Measurements from ENCODE around the gene PRKN. TPM values are rescaled to one million over a fixed set of nuclear protein-coding genes. Genes with fewer than 3 reads are reported as not detected.

Gene PRKN
- total RNA-seq, 2 experiments from 2014 or later: 0.82 to 1.00 TPM

GRCh38 chr6:162237331-162237730, 490.2 kb downstream of the PRKN start:
- Mint-ChIP-seq H3K36me3 (no peaks in the 10 kb centered on the region), H3K9me3 (no peaks in the 10 kb centered on the region), H3K4me1 (ENCODE audit: low read depth) (no peaks in the 10 kb centered on the region), H3K4me3 (no peak overlapping the region), H3K27ac (no peak overlapping the region), H3K27me3 (no peaks in the 10 kb centered on the region)
- CTCF ChIA-PET: no interaction called here
- DNase-seq: no peak
- intact Hi-C loops (cut with micrococcal nuclease): no loop called here
- POLR2A ChIA-PET: no interaction called here

DNA sequence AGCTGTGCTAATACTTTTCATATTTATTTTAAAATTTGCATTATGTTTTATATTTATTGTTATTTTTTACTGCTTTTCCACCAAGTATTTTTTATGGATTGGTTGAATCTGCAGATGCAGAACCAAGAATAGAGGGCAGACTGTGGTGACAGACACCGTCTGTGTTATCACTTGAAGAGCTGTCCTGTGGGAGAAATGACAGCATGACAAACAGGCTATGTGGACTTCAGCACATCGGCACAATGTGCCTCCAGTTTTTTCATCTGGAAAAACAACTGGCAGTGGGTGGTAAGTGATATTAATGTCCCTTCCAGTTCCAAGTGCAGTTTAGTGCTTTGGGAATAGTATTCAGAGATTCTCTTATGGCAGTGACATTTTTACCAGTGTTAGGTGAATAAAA, 492.9 kb downstream of the PRKN start:
- Mint-ChIP-seq H3K27ac (no peak overlapping the region), H3K27me3 (no peaks in the 10 kb centered on the region), H3K9me3 (no peaks in the 10 kb centered on the region), H3K36me3 (no peaks in the 10 kb centered on the region), H3K4me3 (no peak overlapping the region), H3K4me1 (ENCODE audit: low read depth) (no peaks in the 10 kb centered on the region)
- intact Hi-C loops (cut with micrococcal nuclease): no loop called here
- ChIA-PET POLR2A (no interaction called here), CTCF (no interaction called here)
- DNase-seq: no peak

GRCh38 chr6:162230147-162230752, 497.3 kb downstream of the PRKN start:
- ChIA-PET CTCF (no interaction called here), POLR2A (no interaction called here)
- H3K4me3 Mint-ChIP-seq: no peak overlapping the region
- no peak for DNase-seq
- peaks cover 2% of the 10 kb centered on the region for H3K9me3 Mint-ChIP-seq
- no peaks in the 10 kb centered on the region for H3K4me1 Mint-ChIP-seq (ENCODE audit: low read depth)
- no peaks in the 10 kb centered on the region for H3K36me3 Mint-ChIP-seq
- intact Hi-C loops (cut with micrococcal nuclease): no loop called here
- H3K27me3 Mint-ChIP-seq: no peaks in the 10 kb centered on the region
- H3K27ac Mint-ChIP-seq: no peak overlapping the region

GRCh38 chr6:162229093-162229492, 498.5 kb downstream of the PRKN start:
- H3K27ac Mint-ChIP-seq: no peak overlapping the region
- H3K9me3 Mint-ChIP-seq: peaks cover 2% of the 10 kb centered on the region
- no peaks in the 10 kb centered on the region for H3K4me1 Mint-ChIP-seq (ENCODE audit: low read depth)
- intact Hi-C loops (cut with micrococcal nuclease): no loop called here
- ChIA-PET CTCF (no interaction called here), POLR2A (no interaction called here)
- H3K36me3 Mint-ChIP-seq: no peaks in the 10 kb centered on the region
- H3K27me3 Mint-ChIP-seq: no peaks in the 10 kb centered on the region
- H3K4me3 Mint-ChIP-seq: no peak overlapping the region
- no peak for DNase-seq

- CTCF ChIA-PET: no interaction called here
- intact Hi-C loops (cut with micrococcal nuclease): no loop called here
Measured at GRCh38 chr6:162226803-162227202, 500.8 kb downstream of the PRKN start.

DNA sequence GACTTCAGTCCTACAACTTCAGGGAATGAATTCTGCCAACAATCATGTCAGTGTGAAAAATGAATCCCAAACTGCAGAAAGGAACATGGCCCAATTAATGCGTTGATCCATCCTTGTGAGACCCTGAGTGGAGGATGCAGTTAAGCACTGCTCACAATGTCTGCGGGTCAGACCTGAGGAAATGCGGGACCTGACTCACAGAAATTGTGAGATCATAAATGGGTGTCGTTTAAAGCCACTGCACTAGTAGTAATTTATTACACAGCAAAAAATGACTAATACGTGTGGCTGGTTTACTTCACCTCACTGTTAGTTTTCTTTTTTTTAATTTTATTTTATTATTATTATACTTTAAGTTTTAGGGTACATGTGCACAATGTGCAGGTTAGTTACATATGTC, 505.0 kb downstream of the PRKN start:
- peaks cover 2% of the 10 kb centered on the region for H3K9me3 Mint-ChIP-seq
- H3K36me3 Mint-ChIP-seq: no peaks in the 10 kb centered on the region
- no peaks in the 10 kb centered on the region for H3K4me1 Mint-ChIP-seq (ENCODE audit: low read depth)
- H3K27me3 Mint-ChIP-seq: no peaks in the 10 kb centered on the region
- intact Hi-C loops (cut with micrococcal nuclease): no loop called here
- H3K27ac Mint-ChIP-seq: no peak overlapping the region
- CTCF ChIA-PET: no interaction called here
- no peak overlapping the region for H3K4me3 Mint-ChIP-seq
- no peak for DNase-seq
- POLR2A ChIA-PET: no interaction called here

More at GRCh38 chr6:162226803-162227202, 500.8 kb downstream of the PRKN start:
- Mint-ChIP-seq H3K4me1 (ENCODE audit: low read depth) (no peaks in the 10 kb centered on the region), H3K27ac (no peak overlapping the region), H3K9me3 (peaks cover 2% of the 10 kb centered on the region), H3K4me3 (no peak overlapping the region), H3K36me3 (no peaks in the 10 kb centered on the region), H3K27me3 (no peaks in the 10 kb centered on the region)
- DNase-seq: no peak
- POLR2A ChIA-PET: no interaction called here

- intact Hi-C loops (cut with micrococcal nuclease): no loop called here
- H3K27ac Mint-ChIP-seq: no peak overlapping the region
- POLR2A ChIA-PET: no interaction called here
- H3K36me3 Mint-ChIP-seq: no peaks in the 10 kb centered on the region
- DNase-seq: no peak
- no peak overlapping the region for H3K4me3 Mint-ChIP-seq
- H3K27me3 Mint-ChIP-seq: no peaks in the 10 kb centered on the region
- H3K9me3 Mint-ChIP-seq: peaks cover 2% of the 10 kb centered on the region
- H3K4me1 Mint-ChIP-seq (ENCODE audit: low read depth): no peaks in the 10 kb centered on the region
- CTCF ChIA-PET: no interaction called here
Measured at GRCh38 chr6:162220876-162221275, 506.7 kb downstream of the PRKN start.

- intact Hi-C loops (cut with micrococcal nuclease): no loop called here
- ChIA-PET POLR2A (no interaction called here), CTCF (no interaction called here)
- no peak overlapping the region for H3K27ac Mint-ChIP-seq
- no peak overlapping the region for H3K4me3 Mint-ChIP-seq
- H3K4me1 Mint-ChIP-seq (ENCODE audit: low read depth): no peaks in the 10 kb centered on the region
- no peaks in the 10 kb centered on the region for H3K9me3 Mint-ChIP-seq
- no peaks in the 10 kb centered on the region for H3K27me3 Mint-ChIP-seq
- no peaks in the 10 kb centered on the region for H3K36me3 Mint-ChIP-seq
- no peak for DNase-seq
Measured at GRCh38 chr6:162219266-162219665, 508.3 kb downstream of the PRKN start.

- ChIA-PET CTCF (no interaction called here), POLR2A (no interaction called here)
- Mint-ChIP-seq H3K27me3 (no peaks in the 10 kb centered on the region), H3K9me3 (no peaks in the 10 kb centered on the region), H3K36me3 (no peaks in the 10 kb centered on the region), H3K4me1 (ENCODE audit: low read depth) (no peaks in the 10 kb centered on the region), H3K4me3 (no peak overlapping the region), H3K27ac (no peak overlapping the region)
- no peak for DNase-seq
- intact Hi-C loops (cut with micrococcal nuclease): no loop called here
Measured at GRCh38 chr6:162217811-162218493, 509.6 kb downstream of the PRKN start.

- ChIA-PET CTCF (no interaction called here), POLR2A (no interaction called here)
- no peak for DNase-seq
- H3K27ac Mint-ChIP-seq: no peak overlapping the region
- H3K36me3 Mint-ChIP-seq: no peaks in the 10 kb centered on the region
- H3K4me1 Mint-ChIP-seq (ENCODE audit: low read depth): no peaks in the 10 kb centered on the region
- H3K9me3 Mint-ChIP-seq: no peaks in the 10 kb centered on the region
- H3K4me3 Mint-ChIP-seq: no peak overlapping the region
- intact Hi-C loops (cut with micrococcal nuclease): no loop called here
- no peaks in the 10 kb centered on the region for H3K27me3 Mint-ChIP-seq
Measured at GRCh38 chr6:162217058-162217457, 510.5 kb downstream of the PRKN start.

DNA sequence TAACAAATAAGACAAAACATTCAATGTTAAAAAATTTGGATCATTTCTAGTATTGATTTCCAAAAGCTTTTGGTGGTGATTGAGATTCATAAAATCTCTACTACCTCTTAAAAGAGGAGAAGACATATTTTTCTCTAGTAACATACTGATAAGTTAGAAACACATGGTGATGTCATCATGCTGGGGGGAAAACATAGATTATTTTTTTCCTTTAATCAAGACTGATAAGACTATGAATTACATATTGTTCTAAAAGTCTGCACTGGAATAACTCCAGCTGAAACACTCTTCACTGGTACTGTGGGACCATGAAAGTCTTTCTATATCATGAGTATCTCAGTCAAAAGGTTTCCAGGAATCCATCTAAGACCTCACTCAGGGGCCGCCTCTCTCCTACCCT, 515.8 kb downstream of the PRKN start:
- ChIA-PET POLR2A (no interaction called here), CTCF (no interaction called here)
- Mint-ChIP-seq H3K27me3 (no peaks in the 10 kb centered on the region), H3K36me3 (no peaks in the 10 kb centered on the region), H3K27ac (no peak overlapping the region), H3K4me1 (ENCODE audit: low read depth) (no peaks in the 10 kb centered on the region), H3K9me3 (peaks cover 3% of the 10 kb centered on the region), H3K4me3 (no peak overlapping the region)
- no peak for DNase-seq
- intact Hi-C loops (cut with micrococcal nuclease): no loop called here

DNA sequence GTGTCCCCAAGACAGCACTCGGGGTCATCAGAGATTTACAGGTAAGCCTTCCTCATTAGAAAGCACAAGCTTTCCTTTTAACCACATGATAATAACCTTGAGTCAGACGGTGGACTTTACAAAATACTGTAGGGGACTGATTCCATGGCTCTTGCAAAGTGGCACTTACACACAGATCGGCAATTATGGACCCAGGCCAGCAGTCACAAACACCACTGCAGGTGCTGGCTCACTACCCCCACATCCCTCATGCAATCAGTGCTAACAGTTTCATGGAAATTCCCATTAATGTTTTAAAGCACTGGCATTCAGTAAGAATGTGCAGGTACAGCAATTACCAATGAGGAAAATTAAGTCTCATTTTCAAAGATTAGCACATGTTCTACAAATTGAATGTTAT, 516.5 kb downstream of the PRKN start:
- Mint-ChIP-seq H3K27ac (no peak overlapping the region), H3K4me3 (no peak overlapping the region), H3K4me1 (ENCODE audit: low read depth) (no peaks in the 10 kb centered on the region), H3K9me3 (peaks cover 3% of the 10 kb centered on the region), H3K36me3 (no peaks in the 10 kb centered on the region), H3K27me3 (no peaks in the 10 kb centered on the region)
- DNase-seq: no peak
- ChIA-PET POLR2A (no interaction called here), CTCF (no interaction called here)
- intact Hi-C loops (cut with micrococcal nuclease): no loop called here

DNA sequence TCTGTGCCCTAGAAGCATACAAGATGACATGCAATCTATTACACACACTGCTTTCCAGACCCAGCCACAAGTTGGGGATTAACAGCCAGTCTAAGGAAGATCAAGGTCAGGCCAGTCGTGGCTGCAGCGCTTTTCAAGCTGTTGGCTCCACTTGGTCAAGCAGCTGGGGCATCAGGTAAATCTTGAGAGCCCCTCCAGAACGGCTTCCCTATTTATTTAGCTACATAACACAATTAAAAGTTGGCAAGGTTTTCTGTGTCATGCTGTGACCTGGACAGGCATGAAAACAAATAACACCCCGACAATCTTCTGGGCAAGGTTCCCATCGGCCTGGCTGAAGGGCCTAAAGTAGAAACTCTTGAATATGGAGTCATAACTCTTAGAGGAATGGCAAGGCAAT, 524.3 kb downstream of the PRKN start:
- CTCF ChIA-PET: no interaction called here

More for the DNA sequence above, 524.3 kb downstream of the PRKN start:
- no peak for DNase-seq
- Mint-ChIP-seq H3K27me3 (no peaks in the 10 kb centered on the region), H3K4me1 (ENCODE audit: low read depth) (no peaks in the 10 kb centered on the region), H3K27ac (no peak overlapping the region), H3K36me3 (no peaks in the 10 kb centered on the region), H3K4me3 (no peak overlapping the region), H3K9me3 (no peaks in the 10 kb centered on the region)
- POLR2A ChIA-PET: no interaction called here
- intact Hi-C loops (cut with micrococcal nuclease): no loop called here

Data from activated CD4-positive, alpha-beta memory T cell treated with anti-CD3 and anti-CD28 coated beads for 36 hours (primary cell).